Stimulated activated CD8-positive, alpha-beta memory T cell treated with anti-CD3 and anti-CD28 coated beads, Interleukin-4, amount 100 ng/mL, for 4 hours (primary cell): ENCODE results near the gene ATF6.
"Not testable (repeated sequence)": the region's sequence is repeated elsewhere in the genome, so short reads cannot be mapped to it uniquely, and the experiment has no call there.

Experiments used
- DNase-seq, 2 donors: peaks; one replicate each; pipeline ENCODE4 v3.0.0-alpha.2; 2020; ENCODE audit warnings: low read depth in 2 of 2, low spot score in 1 of 2

ATF6 gene

GRCh38 chr1:161777261-161777660 lies 11.1 kb downstream of the ATF6 start:
- no peak for DNase-seq

- DNase-seq, result no peak
Observed at GRCh38 chr1:161778522-161778921, 12.4 kb downstream of the ATF6 start.

GRCh38 chr1:161779393-161779792 lies 13.3 kb downstream of the ATF6 start:
- no peak for DNase-seq

- no peak for DNase-seq
Observed at GRCh38 chr1:161781995-161782394, 15.9 kb downstream of the ATF6 start.

- DNase-seq, result no peak
Observed at GRCh38 chr1:161782886-161783285, 16.8 kb downstream of the ATF6 start.

GRCh38 chr1:161784968-161785367 lies 18.8 kb downstream of the ATF6 start:
- no peak for DNase-seq

GRCh38 chr1:161787355-161787754 lies 21.2 kb downstream of the ATF6 start:
- DNase-seq, result no peak

GRCh38 chr1:161790587-161791317 lies 24.6 kb downstream of the ATF6 start:
- no peak for DNase-seq

- DNase-seq, result no peak
Observed at GRCh38 chr1:161791904-161792655, 26.0 kb downstream of the ATF6 start.

- DNase-seq, result no peak
Observed at GRCh38 chr1:161792740-161793139, 26.6 kb downstream of the ATF6 start.

- DNase-seq, result no peak
Observed at GRCh38 chr1:161799792-161800191, 33.7 kb downstream of the ATF6 start.

- DNase-seq, result no peak
Observed at GRCh38 chr1:161801955-161802354, 35.8 kb downstream of the ATF6 start.

- no peak for DNase-seq
Observed at GRCh38 chr1:161803181-161803580, 37.1 kb downstream of the ATF6 start.

GRCh38 chr1:161805399-161806197 lies 39.5 kb downstream of the ATF6 start:
- DNase-seq, result no peak

GRCh38 chr1:161809202-161809601 lies 43.1 kb downstream of the ATF6 start:
- DNase-seq, result not testable (repeated sequence)

GRCh38 chr1:161809656-161810055 lies 43.5 kb downstream of the ATF6 start:
- not testable (repeated sequence) for DNase-seq

GRCh38 chr1:161810780-161811179 lies 44.7 kb downstream of the ATF6 start:
- DNase-seq, result no peak

- DNase-seq, result no peak
Observed at GRCh38 chr1:161816201-161816600, 50.1 kb downstream of the ATF6 start.

GRCh38 chr1:161817176-161817730 lies 51.1 kb downstream of the ATF6 start:
- no peak for DNase-seq

GRCh38 chr1:161820914-161821313 lies 54.8 kb downstream of the ATF6 start:
- no peak for DNase-seq

GRCh38 chr1:161824618-161825017 lies 58.5 kb downstream of the ATF6 start:
- DNase-seq, result no peak
